Endothelial cell of umbilical vein (primary cell): ENCODE data around the gene KCNQ5. TPM values are rescaled to one million over a fixed set of nuclear protein-coding genes. Genes with fewer than 3 reads are reported as not detected.

Experiments
- BruUV-seq: library from RNA; stranded (reverse); fragments of 400-500 nt; replicated peaks from 2 replicates; lab custom pipeline; 2021; lab: Mats Ljungman, UMichigan
- CTCF ChIA-PET: fragments of 300-600, 350-600 bp; sonication (Branson Sonifier 250); formaldehyde crosslinking; loops from one replicate; lab custom pipeline; 2021; ENCODE audit warnings: antibody characterized with exemption, inconsistent platforms; lab: Charles Lee
- POLR2A ChIA-PET: fragments of 300-600, 350-600 bp; sonication (Branson Sonifier 250); formaldehyde crosslinking; loops from one replicate; lab custom pipeline; 2021; ENCODE audit warnings: antibody characterized with exemption, inconsistent platforms; lab: Charles Lee
- DNase-seq: peaks from one replicate; pipeline ENCODE4 v3.0.0-alpha.2; 2011; ENCODE audit warnings: low read depth, low spot score
- FAIRE-seq: peaks from 2 replicates; lab custom pipeline; 2011; peaks lifted over from hg19 to GRCh38; lab: Jason Lieb, UNC
- H2AFZ ChIP-seq: 2 replicates; pipeline ENCODE4 v1.6.0; 2012; ENCODE audit warnings: low read depth, low read length, control low read depth, inconsistent platforms
- H3K27ac ChIP-seq: 2 replicates; pipeline ENCODE4 v1.5.1; 2011; ENCODE audit warnings: low read depth, mild to moderate bottlenecking, control low read depth, low read length, moderate library complexity; ENCODE audit not compliant: insufficient read depth
- H3K27me3 ChIP-seq, 2 experiments: 2 replicates each; pipeline versions ENCODE4 v1.6.0 to v1.6.1; 2011; ENCODE audit warnings: low read length in 2 of 2, mixed read lengths in 1 of 2; ENCODE audit not compliant: control insufficient read depth in 2 of 2, insufficient read depth in 2 of 2
- H3K36me3 ChIP-seq, 2 experiments: 2 replicates in 1 of 2; 3 replicates in 1 of 2; pipeline ENCODE4 v1.5.1; 2011; ENCODE audit warnings: low read length in 2 of 2, mild to moderate bottlenecking in 1 of 2, moderate library complexity in 1 of 2; ENCODE audit not compliant: control insufficient read depth in 2 of 2, insufficient read depth in 2 of 2; ENCODE audit errors: extremely low read depth in 1 of 2
- H3K4me1 ChIP-seq: 3 replicates; pipeline ENCODE4 v1.5.1; 2011; ENCODE audit warnings: mild to moderate bottlenecking, low read length; ENCODE audit not compliant: control insufficient read depth, insufficient read depth; ENCODE audit errors: extremely low read depth
- H3K4me2 ChIP-seq: 2 replicates; pipeline ENCODE4 v1.6.1; 2011; ENCODE audit warnings: low read length, control low read depth, mixed read lengths; ENCODE audit not compliant: insufficient read depth
- H3K4me3 ChIP-seq, 3 experiments: fragments of 200-600 bp in 1 of 3; sonication (generic), shearing (Covaris generic) in 1 of 3; replicated peaks in 1 of 3; 2 replicates each; pipeline ENCODE4 v1.5.1; 2011 to 2016; ENCODE audit warnings: control low read depth in 3 of 3, low read length in 3 of 3, mild to moderate bottlenecking in 2 of 3, inconsistent platforms in 1 of 3, low read depth in 1 of 3, moderate library complexity in 1 of 3; ENCODE audit not compliant: insufficient read depth in 1 of 3
- H3K79me2 ChIP-seq: 2 replicates; pipeline ENCODE4 v1.6.0; 2012; ENCODE audit warnings: low read length, inconsistent platforms; ENCODE audit not compliant: control insufficient read depth, insufficient read depth
- H3K9ac ChIP-seq: replicated peaks from 2 replicates; pipeline ENCODE3; 2011; ENCODE audit warnings: low read length, control low read depth; ENCODE audit not compliant: insufficient read depth; ENCODE audit errors: extremely low read depth
- H3K9me1 ChIP-seq: replicated peaks from 3 replicates; pipeline ENCODE4 v1.6.0; 2011; ENCODE audit warnings: mild to moderate bottlenecking, low read length; ENCODE audit not compliant: control insufficient read depth, insufficient read depth; ENCODE audit errors: extremely low read depth
- H3K9me3 ChIP-seq: replicated peaks from 2 replicates; pipeline ENCODE4 v1.5.1; 2012; ENCODE audit warnings: low read length, inconsistent platforms; ENCODE audit not compliant: control insufficient read depth, insufficient read depth
- H4K20me1 ChIP-seq: replicated peaks from 2 replicates; pipeline ENCODE3; 2011; ENCODE audit warnings: mild to moderate bottlenecking, low read length; ENCODE audit not compliant: control insufficient read depth, insufficient read depth; ENCODE audit errors: extremely low read depth
- CTCF ChIP-seq, 2 donors: IDR thresholded peaks; 1 replicate in 1 of 2; 2 replicates in 1 of 2; pipeline ENCODE4 v1.5.1; 2011; ENCODE audit warnings: low read length in 2 of 2, mild to moderate bottlenecking in 2 of 2, moderate library complexity in 2 of 2, control low read depth in 1 of 2, inconsistent platforms in 1 of 2, low read depth in 1 of 2; ENCODE audit not compliant: insufficient read depth in 1 of 2; ENCODE audit errors: extremely low read depth in 1 of 2
- EZH2 ChIP-seq: IDR thresholded peaks from 2 replicates; pipeline ENCODE4 v1.6.1; 2012; ENCODE audit warnings: borderline replicate concordance, low read depth, mild to moderate bottlenecking, moderate library complexity, low read length, inconsistent platforms; ENCODE audit not compliant: severe bottlenecking
- FOS ChIP-seq: IDR thresholded peaks from 2 replicates; pipeline ENCODE4 v1.6.1; 2011; ENCODE audit warnings: mild to moderate bottlenecking, low read length, moderate library complexity, borderline replicate concordance; ENCODE audit not compliant: insufficient read depth
- GATA2 ChIP-seq: IDR thresholded peaks from 2 replicates; pipeline ENCODE4 v1.7.0; 2011; ENCODE audit warnings: low read depth, mild to moderate bottlenecking, moderate library complexity, mixed read lengths, low read length; ENCODE audit not compliant: insufficient read length, insufficient read depth
- JUN ChIP-seq: IDR thresholded peaks from 2 replicates; pipeline ENCODE4 v1.6.1; 2011; ENCODE audit warnings: borderline replicate concordance, low read depth; ENCODE audit not compliant: insufficient read length, insufficient read depth
- MAX ChIP-seq: IDR thresholded peaks from 2 replicates; pipeline ENCODE4 v1.6.1; 2011; ENCODE audit not compliant: insufficient read depth, insufficient read length
- MYC ChIP-seq: IDR thresholded peaks from one replicate; pipeline ENCODE4 v1.6.1; 2011; ENCODE audit warnings: mild to moderate bottlenecking, low read depth, low read length
- POLR2A ChIP-seq: IDR thresholded peaks from 2 replicates; pipeline ENCODE4 v1.6.1; 2012; ENCODE audit warnings: low read depth, mild to moderate bottlenecking, control low read depth, low read length
- POLR2AphosphoS5 ChIP-seq: IDR thresholded peaks from 2 replicates; pipeline ENCODE4 v1.6.1; 2012; ENCODE audit warnings: low read depth, mild to moderate bottlenecking, control low read depth, low read length, moderate library complexity; ENCODE audit not compliant: insufficient read depth
- dilution Hi-C: fragments of 300-500 bp; cut with MboI; formaldehyde crosslinking; loops from one replicate; pipeline ENCODE4 v1.15.0; 2019; ENCODE audit warnings: low sequenced_read_pairs; ENCODE audit not compliant: extremely low pct_ligation_motif_present
- intact Hi-C: fragments of 100-400 bp; cut with micrococcal nuclease; formaldehyde crosslinking; loops from one replicate; pipeline ENCODE4 v1.10.0; 2022
- polyA plus RNA-seq, 4 experiments: library from polyadenylated mRNA; depleted of rRNA in 3 of 4; stranded (reverse) in 3 of 4; unstranded in 1 of 4; fragments of >200 nt; gene quantifications; 2 replicates each; pipeline versions ENCODE4 v1.2.1 to v1.2.3, GENCODE V29; 2011 to 2012; ENCODE audit warnings: missing spikeins in 1 of 4
- total RNA-seq: library from RNA; stranded (reverse); gene quantifications from 2 replicates; pipeline ENCODE4 v1.2.3, GENCODE V29; 2021

The KCNQ5 gene
- total and polyA plus RNA-seq, 2 donors (not counting 3 experiments of a cell fraction or from before 2014, with no cell fraction given), result 0.22 TPM; not detected in 1

- H3K27ac ChIP-seq, result no peak overlapping the region
Observed at GRCh38 chr6:72787391-72788031, 165.6 kb downstream of the KCNQ5 start.

More at GRCh38 chr6:72787391-72788031, 165.6 kb downstream of the KCNQ5 start:
- Histone ChIP-seq H4K20me1 (no peaks in the 10 kb centered on the region), H3K27me3 (no peaks in the 10 kb centered on the region), H3K9me1 (no peaks in the 10 kb centered on the region), H3K4me2 (no peak overlapping the region), H3K79me2 (no peaks in the 10 kb centered on the region), H3K36me3 (no peaks in the 10 kb centered on the region), H2AFZ (no peak overlapping the region), H3K9me3 (no peaks in the 10 kb centered on the region), H3K9ac (no peak overlapping the region), H3K4me1 (no peaks in the 10 kb centered on the region), H3K4me3 (no peak overlapping the region)
- dilution Hi-C loops, result no loop called here
- peak; percentile 13 for DNase-seq
- FAIRE-seq, result no peak
- intact Hi-C loops, result no loop called here
- no TSS peak for BruUV-seq
- ChIA-PET POLR2A (no interaction called here), CTCF (no interaction called here)
- TF ChIP-seq MYC (no peak), CTCF (IDR thresholded peaks at IDR 0.05; ENCODE audit: extremely low read depth in 1 of 2, insufficient read depth in 1 of 2, low read depth in 1 of 2, low read length in 2 of 2) (no peak), EZH2 (no peak), MAX (no peak), GATA2 (no peak), JUN (no peak), FOS (no peak), POLR2AphosphoS5 (no peak), POLR2A (no peak)
